IMR-90 (cell line): ENCODE results near the gene CABP4. TPM values are rescaled to one million over a fixed set of nuclear protein-coding genes. Genes with fewer than 3 reads are reported as not detected.

Experiments used
- ATAC-seq: fragments of 200-7000 bp; cut with Tn5 transposase; 2 replicates; pipeline ENCODE4 v1.9.1; 2020; ENCODE audit warnings: low read depth, mild to moderate bottlenecking, moderate library complexity
- BruUV-seq: library from RNA; stranded (reverse); fragments of 400-500 nt; replicated peaks from 2 replicates; lab custom pipeline; 2021; lab: Mats Ljungman, UMichigan
- CTCF ChIA-PET: fragments of 300-600 bp; formaldehyde crosslinking; extraction: SDS; loops from one replicate; lab custom pipeline; 2021; ENCODE audit warnings: antibody characterized with exemption; lab: Yijun Ruan, JAX
- POLR2A ChIA-PET: fragments of 300-600 bp; sonication (Branson Sonifier 250); formaldehyde crosslinking; loops from one replicate; lab custom pipeline; 2022; ENCODE audit warnings: antibody characterized with exemption; ENCODE audit not compliant: unreplicated experiment; lab: Charles Lee
- DNase-seq: peaks from one replicate; pipeline ENCODE4 v3.0.0; 2013
- H2AFZ ChIP-seq: replicated peaks from 2 replicates; pipeline ENCODE3; 2013; ENCODE audit warnings: low read length, mild to moderate bottlenecking; ENCODE audit not compliant: poor library complexity
- H2AK5ac ChIP-seq: 2 replicates; pipeline ENCODE4 v1.6.1; 2013; ENCODE audit warnings: low read depth, low read length, inconsistent platforms
- H2AK9ac ChIP-seq: replicated peaks from 2 replicates; pipeline ENCODE3; 2013; ENCODE audit warnings: mild to moderate bottlenecking, low read depth, low read length, moderate library complexity; ENCODE audit not compliant: poor library complexity
- H2BK120ac ChIP-seq: 2 replicates; pipeline ENCODE4 v1.6.1; 2013; ENCODE audit warnings: low read depth, low read length, inconsistent platforms
- H2BK15ac ChIP-seq: 3 replicates; pipeline ENCODE4 v1.6.1; 2013; ENCODE audit warnings: low read depth, low read length, inconsistent platforms
- H2BK20ac ChIP-seq: 2 replicates; pipeline ENCODE4 v1.6.1; 2013; ENCODE audit warnings: low read depth, mild to moderate bottlenecking, inconsistent platforms, low read length, moderate library complexity
- H2BK5ac ChIP-seq: 2 replicates; pipeline ENCODE4 v1.6.1; 2013; ENCODE audit warnings: mild to moderate bottlenecking, low read depth, low read length, inconsistent platforms; ENCODE audit not compliant: poor library complexity, severe bottlenecking
- H3K14ac ChIP-seq: replicated peaks from 2 replicates; pipeline ENCODE4 v1.6.1; 2013; ENCODE audit warnings: low read depth, low read length, inconsistent platforms
- H3K18ac ChIP-seq: 2 replicates; pipeline ENCODE4 v1.6.1; 2013; ENCODE audit warnings: low read depth, low read length, control low read depth
- H3K23ac ChIP-seq: 2 replicates; pipeline ENCODE4 v1.6.1; 2013; ENCODE audit warnings: low read depth, low read length, inconsistent platforms
- H3K27ac ChIP-seq: 2 replicates; pipeline ENCODE4 v1.5.1; 2013; ENCODE audit warnings: mild to moderate bottlenecking, control low read depth, low read length; ENCODE audit not compliant: insufficient read depth
- H3K27me3 ChIP-seq: 2 replicates; pipeline ENCODE4 v1.6.1; 2013; ENCODE audit warnings: low read length; ENCODE audit not compliant: control insufficient read depth, insufficient read depth
- H3K36me3 ChIP-seq: 2 replicates; pipeline ENCODE4 v1.6.1; 2013; ENCODE audit warnings: low read length, mixed read lengths; ENCODE audit not compliant: control insufficient read depth, insufficient read depth
- H3K4ac ChIP-seq: 2 replicates; pipeline ENCODE4 v1.6.1; 2013; ENCODE audit warnings: low read depth, low read length, inconsistent platforms
- H3K4me1 ChIP-seq: 2 replicates; pipeline ENCODE4 v1.6.1; 2013; ENCODE audit warnings: low read length, mixed read lengths; ENCODE audit not compliant: control insufficient read depth, insufficient read depth
- H3K4me2 ChIP-seq: 2 replicates; pipeline ENCODE4 v1.6.1; 2013; ENCODE audit warnings: low read depth, mild to moderate bottlenecking, control low read depth, low read length, moderate library complexity
- H3K4me3 ChIP-seq: 2 replicates; pipeline ENCODE4 v1.5.1; 2013; ENCODE audit warnings: low read depth, mild to moderate bottlenecking, control low read depth, low read length, moderate library complexity; ENCODE audit not compliant: insufficient read depth
- H3K56ac ChIP-seq: 2 replicates; pipeline ENCODE4 v1.6.1; 2013; ENCODE audit warnings: low read length, inconsistent platforms; ENCODE audit not compliant: insufficient read depth; ENCODE audit errors: extremely low read depth
- H3K79me1 ChIP-seq, 2 experiments: 2 replicates each; pipeline ENCODE4 v1.6.1; 2013; ENCODE audit warnings: low read length in 2 of 2, inconsistent platforms in 1 of 2, low read depth in 1 of 2
- H3K9ac ChIP-seq: 2 replicates; pipeline ENCODE4 v1.6.1; 2013; ENCODE audit warnings: low read depth, low read length, control low read depth
- H3K9me1 ChIP-seq: 2 replicates; pipeline ENCODE4 v1.6.1; 2013; ENCODE audit warnings: low read length, inconsistent platforms; ENCODE audit not compliant: insufficient read depth
- H3K9me3 ChIP-seq: 2 replicates; pipeline ENCODE4 v1.6.1; 2013; ENCODE audit warnings: low read length; ENCODE audit not compliant: control insufficient read depth, insufficient read depth
- H4K20me1 ChIP-seq: 2 replicates; pipeline ENCODE4 v1.6.1; 2013; ENCODE audit warnings: low read length, inconsistent platforms; ENCODE audit not compliant: insufficient read depth
- H4K5ac ChIP-seq: 2 replicates; pipeline ENCODE4 v1.6.1; 2013; ENCODE audit warnings: mild to moderate bottlenecking, low read depth, low read length, control low read depth
- H4K8ac ChIP-seq, 2 experiments: 2 replicates each; pipeline ENCODE4 v1.6.1; 2013; ENCODE audit warnings: low read depth in 2 of 2, low read length in 2 of 2, control low read depth in 1 of 2, inconsistent platforms in 1 of 2
- H4K91ac ChIP-seq: 2 replicates; pipeline ENCODE4 v1.6.1; 2013; ENCODE audit warnings: low read depth, low read length, inconsistent platforms; ENCODE audit not compliant: insufficient read depth
- CHD1 ChIP-seq: IDR thresholded peaks from 2 replicates; pipeline ENCODE4 v1.6.1; 2012; ENCODE audit warnings: low read depth, low read length, improper control_type of control experiment
- CTCF ChIP-seq: conservative IDR thresholded peaks from 2 replicates; pipeline ENCODE4 v1.5.1; 2012; ENCODE audit warnings: mild to moderate bottlenecking, low read depth, low read length, improper control_type of control experiment
- POLR2A ChIP-seq: IDR thresholded peaks from 2 replicates; pipeline ENCODE4 v1.6.1; 2012; ENCODE audit warnings: mild to moderate bottlenecking, low read depth, low read length
- RCOR1 ChIP-seq: IDR thresholded peaks from 2 replicates; pipeline ENCODE4 v1.6.1; 2012; ENCODE audit warnings: mild to moderate bottlenecking, low read length, improper control_type of control experiment; ENCODE audit not compliant: insufficient replicate concordance
- RFX5 ChIP-seq: IDR thresholded peaks from 2 replicates; pipeline ENCODE4 v1.8.0; 2012; ENCODE audit warnings: low read depth, mild to moderate bottlenecking, low read length, moderate library complexity
- WGBS, 2 experiments: methylation state at CpG; one replicate each; pipeline versions ENCODE4 v1.1.5 to v1.1.7; 2013; ENCODE audit warnings: missing lambda C conversion rate in 2 of 2; ENCODE audit not compliant: insufficient read length in 1 of 2; ENCODE audit errors: extremely low coverage in 2 of 2; 5-methylcytosine and 5-hydroxymethylcytosine counted together
- dilution Hi-C: fragments of 300-500 bp; cut with HindIII; formaldehyde crosslinking; loops from one replicate; pipeline ENCODE4 v1.14.3; 2018; ENCODE audit warnings: low sequenced_read_pairs; ENCODE audit not compliant: unreplicated experiment
- in situ Hi-C: fragments of 300-500 bp; cut with MboI; formaldehyde crosslinking; loops from 3 replicates; pipeline ENCODE4 v1.14.3; 2019; ENCODE audit warnings: low sequenced_read_pairs, inconsistent platforms, mixed read lengths
- intact Hi-C: fragments of 100-400 bp; cut with micrococcal nuclease; formaldehyde crosslinking; loops from 2 replicates; pipeline ENCODE4 v1.10.0; 2022
- polyA plus RNA-seq, 3 experiments: library from polyadenylated mRNA; depleted of rRNA; stranded (reverse); fragments of >200 nt; gene quantifications; 2 replicates each; pipeline ENCODE4 v1.2.3, GENCODE V29; 2012; ENCODE audit warnings: low replicate concordance in 1 of 3
- total RNA-seq: library from RNA; depleted of rRNA; stranded (reverse); fragments of >200 nt; gene quantifications from 2 replicates; pipeline ENCODE4 v1.2.3, GENCODE V29; 2012

CABP4 gene
- total and polyA plus RNA-seq, 2 of the 4 experiments (the other 2 are of a cell fraction), result not detected

DNA sequence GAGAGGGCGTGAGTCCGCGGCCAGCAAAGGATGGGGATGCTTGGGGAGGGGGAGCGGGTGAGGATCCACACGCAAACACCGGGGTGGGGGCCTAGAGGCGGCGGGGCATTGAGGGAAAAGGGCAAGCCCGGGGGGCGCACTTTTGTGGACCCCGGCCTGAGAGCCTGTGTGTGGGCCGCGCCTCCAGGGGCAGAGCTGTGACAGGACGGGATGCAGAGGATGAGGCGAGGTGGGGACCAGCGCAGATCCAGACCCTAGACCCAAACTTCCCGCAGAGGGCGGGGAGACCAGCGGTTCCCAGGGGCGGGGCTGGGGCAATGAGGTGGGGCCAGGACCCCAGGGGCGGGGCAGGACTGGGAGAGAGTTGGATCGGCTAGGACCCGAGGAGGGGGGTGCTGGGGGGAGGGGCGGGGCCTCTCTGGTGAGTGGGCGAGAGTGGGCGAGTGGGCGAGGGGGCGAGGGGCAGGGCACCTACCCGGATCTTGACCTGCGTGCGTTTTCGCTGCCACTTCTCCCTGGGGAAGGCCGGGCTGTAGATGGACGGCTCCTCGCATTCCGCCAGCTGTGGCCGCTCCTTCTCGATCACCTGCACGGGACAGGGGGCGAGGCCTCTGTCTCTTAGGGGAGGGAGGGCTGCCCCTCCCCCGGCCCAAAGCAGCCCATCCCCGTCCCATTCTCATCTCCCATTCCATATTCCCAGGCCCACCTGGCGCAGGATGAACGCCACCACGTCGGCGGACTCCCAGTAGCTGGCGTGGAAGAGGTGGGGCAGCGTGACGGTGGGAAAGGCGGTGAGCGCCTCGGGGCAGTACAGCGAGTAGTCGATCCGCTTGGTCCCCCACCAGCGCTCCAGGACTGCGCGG, 39.4 kb downstream of the CABP4 start (continued):
- no peak for TF ChIP-seq RCOR1

DNA sequence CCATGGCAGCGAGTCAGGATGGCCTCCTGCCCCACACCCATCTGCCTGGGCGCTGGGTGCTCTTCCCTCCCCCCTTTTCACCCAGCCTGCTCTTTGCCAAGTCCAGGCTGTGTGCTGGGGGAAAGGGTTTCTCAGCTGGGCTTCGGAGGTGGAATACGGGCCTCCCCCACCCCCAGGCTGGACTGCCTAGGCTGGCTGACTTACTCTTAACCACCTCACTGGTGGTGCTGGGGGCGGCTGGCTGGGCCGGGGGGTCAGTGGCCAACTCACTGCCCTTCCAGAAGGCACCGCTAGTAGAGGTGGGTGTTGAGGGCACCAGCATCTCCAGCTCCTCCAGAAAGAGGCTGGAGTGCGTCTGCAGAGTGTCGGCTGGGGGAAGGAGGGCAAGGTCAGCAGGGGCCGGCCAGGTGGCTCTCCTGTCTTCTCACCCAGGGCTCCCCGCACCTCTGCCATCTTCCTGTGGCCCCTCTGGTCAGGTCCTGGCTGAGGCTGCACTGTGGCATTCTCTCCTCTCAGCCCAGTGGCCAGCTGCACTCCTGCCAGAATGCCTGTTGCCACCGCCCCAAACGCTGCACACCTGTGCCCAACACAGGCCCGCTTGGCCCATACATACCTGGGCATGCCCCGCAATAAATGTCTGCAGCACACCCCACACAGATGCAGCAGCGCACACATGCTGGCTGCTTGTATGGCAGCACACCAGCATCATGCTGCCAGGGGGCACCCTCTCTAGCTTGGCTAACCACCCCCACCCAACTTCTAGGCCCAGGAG, 40.3 kb downstream of the CABP4 start:
- dilution Hi-C loops (no loop called here), in situ Hi-C loops (no loop called here), intact Hi-C loops (no loop called here)
- H4K5ac ChIP-seq, result no peak overlapping the region
- H3K27ac ChIP-seq, result no peak overlapping the region
- H3K56ac ChIP-seq, result no peak overlapping the region
- no peak overlapping the region for H3K4me2 ChIP-seq
- POLR2A ChIA-PET, result no interaction called here
- no peaks in the 10 kb centered on the region for H3K79me1 ChIP-seq
- H3K18ac ChIP-seq, result no peak overlapping the region
- H2BK20ac ChIP-seq, result no peak overlapping the region
- H4K20me1 ChIP-seq, result no peaks in the 10 kb centered on the region
- H3K14ac ChIP-seq, result no peak overlapping the region
- H2AK5ac ChIP-seq, result no peak overlapping the region
- H4K8ac ChIP-seq, result no peak overlapping the region
- no peaks in the 10 kb centered on the region for H3K9me1 ChIP-seq
- no peak overlapping the region for H2BK15ac ChIP-seq
- no peaks in the 10 kb centered on the region for H3K4me1 ChIP-seq
- H4K91ac ChIP-seq, result no peak overlapping the region
- DNase-seq (no peak), ATAC-seq (no peak)
- CTCF ChIA-PET, result no interaction called here
- 95% methylated on average over 4 of the region's 16 CpGs; no CpG with 5 or more reads in 1 of the 2 experiments for WGBS, 2 experiments
- no peaks in the 10 kb centered on the region for H3K27me3 ChIP-seq
- H3K9me3 ChIP-seq, result no peaks in the 10 kb centered on the region
- H2BK120ac ChIP-seq, result no peak overlapping the region
- peaks cover 49% of the 10 kb centered on the region for H3K36me3 ChIP-seq
- H3K23ac ChIP-seq, result no peak overlapping the region
- no peak overlapping the region for H3K9ac ChIP-seq
- peak overlapping the region; percentile 35 for H2AK9ac ChIP-seq
- TF ChIP-seq RFX5, result no peak
- no peak for TF ChIP-seq POLR2A
- no peak for TF ChIP-seq CTCF
- TF ChIP-seq CHD1, result no peak
- H3K4ac ChIP-seq, result no peak overlapping the region
- no peak overlapping the region for H2BK5ac ChIP-seq
- no TSS peak for BruUV-seq
- H2AFZ ChIP-seq, result no peak overlapping the region
- no peak overlapping the region for H3K4me3 ChIP-seq
